Measurements from ENCODE around the gene MRPS2. TPM values are rescaled to one million over a fixed set of nuclear protein-coding genes. Genes with fewer than 3 reads are reported as not detected.

Gene MRPS2
- total RNA-seq, 2 experiments from 2014 or later, result 34.7 to 38.0 TPM

DNA sequence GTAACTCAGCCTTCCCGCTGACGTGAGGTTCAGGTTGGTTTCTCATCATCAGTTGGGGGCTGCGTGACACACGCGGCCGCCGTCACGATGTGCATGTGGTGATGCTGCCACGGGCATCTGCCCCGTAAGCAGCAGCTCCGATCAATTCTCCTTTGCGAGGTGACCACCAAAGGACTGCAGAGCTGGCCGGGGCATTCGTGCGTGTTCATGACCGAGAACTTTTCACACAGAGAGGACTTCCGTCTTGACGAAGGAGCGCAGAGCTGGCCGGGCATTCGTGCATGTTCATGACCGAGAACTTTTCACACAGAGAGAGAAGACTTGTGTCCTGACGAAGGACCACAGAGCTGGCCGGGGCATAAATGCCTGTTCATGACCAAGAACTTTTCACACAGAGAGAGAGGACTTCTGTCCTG lies 16.9 kb downstream of the MRPS2 start:
- no peaks in the 10 kb centered on the region for H3K36me3 Mint-ChIP-seq
- H3K27ac Mint-ChIP-seq, result no peak overlapping the region
- peaks cover 19% of the 10 kb centered on the region for H3K27me3 Mint-ChIP-seq
- DNase-seq (peak; percentile 22), ATAC-seq (no peak)
- peaks cover 8% of the 10 kb centered on the region for H3K4me1 Mint-ChIP-seq
- CTCF ChIA-PET, result no interaction called here
- H3K4me3 Mint-ChIP-seq, result no peak overlapping the region
- H3K9me3 Mint-ChIP-seq (ENCODE audit: low read depth), result no peaks in the 10 kb centered on the region

DNA sequence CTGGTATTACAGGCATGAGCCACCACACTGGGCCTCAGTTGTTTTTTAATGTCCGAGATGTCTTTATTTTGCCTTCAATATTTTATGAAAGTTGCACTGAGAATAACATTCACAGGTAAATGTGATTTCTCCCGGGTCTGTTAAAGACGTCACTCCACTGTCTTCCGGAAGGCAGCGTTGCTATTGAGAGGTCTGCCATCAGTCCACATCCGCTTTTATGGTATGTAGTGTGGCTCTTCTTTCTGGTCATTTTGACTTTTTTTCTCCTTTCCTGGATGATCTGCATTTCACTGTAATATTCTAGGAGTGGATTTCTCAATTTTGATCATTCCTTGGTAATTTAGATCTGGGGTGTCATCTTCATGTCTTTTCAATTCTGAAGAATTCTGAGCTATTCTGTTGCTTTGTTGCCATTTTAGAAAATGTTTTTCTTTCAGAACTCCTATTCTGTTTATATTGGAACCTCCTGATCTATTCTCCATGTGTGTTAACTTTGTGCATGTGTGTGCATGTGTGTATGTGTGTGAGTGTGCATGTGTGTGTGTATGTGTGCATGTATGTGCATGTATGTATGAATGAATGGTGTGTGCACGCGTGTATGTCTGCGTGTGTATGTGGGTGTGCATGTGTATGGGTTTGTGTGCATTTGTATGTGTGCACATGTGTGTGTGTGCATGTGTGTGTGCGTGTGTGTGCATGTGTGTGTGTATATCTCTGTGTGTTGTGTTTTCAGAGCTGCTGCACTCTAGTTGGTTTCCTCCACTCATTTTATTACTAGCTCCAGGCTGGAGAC lies 18.9 kb downstream of the MRPS2 start:
- DNase-seq (no peak), ATAC-seq (no peak)
- no peak overlapping the region for H3K27ac Mint-ChIP-seq
- H3K36me3 Mint-ChIP-seq, result no peaks in the 10 kb centered on the region
- CTCF ChIA-PET, result no interaction called here
- H3K4me3 Mint-ChIP-seq, result no peak overlapping the region
- peaks cover 19% of the 10 kb centered on the region for H3K27me3 Mint-ChIP-seq
- no peaks in the 10 kb centered on the region for H3K9me3 Mint-ChIP-seq (ENCODE audit: low read depth)
- peaks cover 7% of the 10 kb centered on the region for H3K4me1 Mint-ChIP-seq

DNA sequence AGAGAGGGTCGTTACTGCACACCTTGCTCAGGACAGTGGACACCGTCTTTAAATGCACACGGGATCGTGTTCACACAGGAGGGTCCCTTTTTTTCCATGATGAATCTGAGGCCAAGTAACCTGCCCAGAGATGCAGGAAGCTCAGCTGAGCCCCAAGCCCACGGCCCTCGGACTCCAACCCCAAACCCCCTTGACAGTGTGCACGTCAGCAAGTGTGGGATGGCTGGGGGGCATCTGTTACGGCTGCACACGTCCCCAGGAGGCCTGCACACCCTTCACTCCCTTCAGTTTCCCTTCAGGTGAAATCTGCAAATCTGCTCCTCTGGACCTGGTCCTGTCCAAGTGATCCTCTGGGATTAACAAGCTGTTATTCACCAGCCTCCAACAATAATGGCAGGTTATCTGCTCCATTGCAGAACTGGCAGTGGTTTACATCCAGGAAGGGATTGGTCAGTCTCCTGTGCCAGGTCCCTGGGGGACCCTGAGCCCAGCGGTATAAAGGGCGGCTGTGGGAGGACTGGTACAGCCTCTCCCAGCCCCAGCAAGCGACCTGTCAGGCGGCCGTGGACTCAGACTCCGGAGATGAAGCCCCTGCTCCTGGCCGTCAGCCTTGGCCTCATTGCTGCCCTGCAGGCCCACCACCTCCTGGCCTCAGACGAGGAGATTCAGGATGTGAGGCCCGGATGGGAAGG lies 20.6 kb downstream of the MRPS2 start, which contains the start of gene LCN1:
Gene LCN1, plus strand, starts transcription at position 525 of the 692 bp plus-strand sequence. Its CDS starts 58 bp downstream, at position 583.
- CTCF ChIA-PET, result no interaction called here
- H3K27ac Mint-ChIP-seq, result no peak within 1 kb of the TSS
- ATAC-seq, result no peak
- peaks cover 19% of the 10 kb centered on the region for H3K27me3 Mint-ChIP-seq
- no peaks in the 10 kb centered on the region for H3K9me3 Mint-ChIP-seq (ENCODE audit: low read depth)
- H3K4me3 Mint-ChIP-seq, result no peak within 1 kb of the TSS
- no peaks in the 10 kb centered on the region for H3K36me3 Mint-ChIP-seq
- DNase-seq, result peak; percentile 21
- H3K4me1 Mint-ChIP-seq, result peaks cover 5% of the 10 kb centered on the region

DNA sequence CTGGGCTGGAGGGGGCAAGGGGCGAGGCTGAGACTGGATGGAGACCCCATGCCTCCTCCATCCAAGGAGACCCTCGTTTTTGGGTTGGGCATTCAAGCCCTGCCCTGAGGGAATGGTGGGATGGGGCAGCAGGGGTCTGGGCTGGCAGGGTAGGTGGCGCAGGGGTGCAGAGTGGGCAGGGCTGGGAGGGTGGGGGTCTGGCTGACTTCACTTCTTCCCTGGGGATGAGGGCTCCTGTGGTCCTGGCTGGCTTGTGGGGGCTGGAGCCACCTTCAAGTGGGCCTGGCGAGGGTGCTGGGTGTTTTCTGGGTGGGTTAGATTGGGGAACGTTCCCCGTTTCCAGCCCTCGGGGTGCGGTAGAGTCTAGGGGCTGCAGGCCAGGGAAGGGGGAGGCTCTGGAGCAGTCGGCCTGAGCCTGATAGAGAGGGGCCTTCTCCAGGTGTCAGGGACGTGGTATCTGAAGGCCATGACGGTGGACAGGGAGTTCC lies 21.2 kb downstream of the MRPS2 start:
- Mint-ChIP-seq H3K36me3 (no peaks in the 10 kb centered on the region), H3K27me3 (peaks cover 19% of the 10 kb centered on the region), H3K4me1 (no peaks in the 10 kb centered on the region), H3K4me3 (no peak overlapping the region), H3K27ac (no peak overlapping the region), H3K9me3 (ENCODE audit: low read depth) (no peaks in the 10 kb centered on the region)
- ATAC-seq (no peak), DNase-seq (peak; percentile 19)
- CTCF ChIA-PET, result no interaction called here

DNA sequence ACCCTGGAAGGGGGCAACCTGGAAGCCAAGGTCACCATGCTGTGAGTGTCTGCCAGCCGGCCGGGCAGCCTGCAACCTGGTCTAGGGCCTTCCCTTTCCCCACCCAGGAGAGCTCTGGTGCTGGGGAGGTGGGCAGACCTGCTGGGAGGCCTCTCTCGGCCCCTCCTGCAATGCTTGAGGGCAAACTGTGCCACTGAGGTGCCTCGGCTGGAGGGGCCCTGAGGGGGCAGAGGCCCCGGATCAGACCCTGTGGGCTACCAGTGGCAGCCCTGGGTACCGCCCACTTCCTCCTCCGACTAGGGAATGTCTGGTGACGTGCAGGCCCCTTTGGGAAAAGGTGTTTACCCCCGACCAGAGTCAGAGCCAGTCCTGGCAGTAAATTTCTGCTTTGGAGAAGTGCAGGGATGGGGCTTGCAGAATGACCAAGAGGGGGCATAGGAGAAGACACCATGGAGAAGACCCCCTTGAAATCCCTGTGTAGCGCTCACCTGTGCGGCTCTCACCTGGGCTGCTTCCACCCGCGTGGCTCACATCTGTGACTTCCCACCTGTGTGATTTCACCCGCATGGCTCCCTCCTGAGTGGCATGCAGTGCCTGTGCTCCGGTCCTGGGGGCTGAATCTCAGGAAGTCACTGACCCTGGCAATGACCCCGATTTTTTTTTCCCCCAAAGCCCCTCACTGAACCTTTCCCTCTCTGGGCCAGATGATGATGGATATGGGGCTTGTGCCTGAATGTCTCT lies 21.8 kb downstream of the MRPS2 start:
- Mint-ChIP-seq H3K4me3 (no peak overlapping the region), H3K27ac (no peak overlapping the region), H3K36me3 (no peaks in the 10 kb centered on the region), H3K4me1 (no peaks in the 10 kb centered on the region), H3K9me3 (ENCODE audit: low read depth) (no peaks in the 10 kb centered on the region), H3K27me3 (peaks cover 18% of the 10 kb centered on the region)
- ATAC-seq, result no peak
- DNase-seq, result peak; percentile 38
- CTCF ChIA-PET, result no interaction called here

DNA sequence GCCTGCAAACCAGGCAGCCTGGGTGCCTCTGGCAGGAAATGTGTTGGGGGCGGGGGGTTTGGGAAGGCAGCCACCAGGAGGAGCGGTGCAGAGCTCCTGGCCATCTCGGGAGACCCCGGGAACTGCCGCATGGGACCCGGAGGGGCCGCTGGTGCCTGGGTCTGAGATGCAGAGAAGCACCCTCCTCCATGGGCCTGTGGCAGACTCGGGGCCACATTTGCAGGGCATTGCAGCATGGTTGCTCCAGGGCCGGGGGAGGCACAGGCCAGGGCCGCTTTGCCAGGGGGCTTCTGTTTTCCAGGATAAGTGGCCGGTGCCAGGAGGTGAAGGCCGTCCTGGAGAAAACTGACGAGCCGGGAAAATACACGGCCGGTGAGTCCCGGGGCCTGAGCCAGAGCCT lies 22.4 kb downstream of the MRPS2 start:
- Mint-ChIP-seq H3K9me3 (ENCODE audit: low read depth) (no peaks in the 10 kb centered on the region), H3K27me3 (peaks cover 14% of the 10 kb centered on the region), H3K27ac (no peak overlapping the region), H3K4me3 (no peak overlapping the region), H3K4me1 (no peaks in the 10 kb centered on the region), H3K36me3 (no peaks in the 10 kb centered on the region)
- DNase-seq, result peak; percentile 18
- no peak for ATAC-seq
- CTCF ChIA-PET, result no interaction called here

DNA sequence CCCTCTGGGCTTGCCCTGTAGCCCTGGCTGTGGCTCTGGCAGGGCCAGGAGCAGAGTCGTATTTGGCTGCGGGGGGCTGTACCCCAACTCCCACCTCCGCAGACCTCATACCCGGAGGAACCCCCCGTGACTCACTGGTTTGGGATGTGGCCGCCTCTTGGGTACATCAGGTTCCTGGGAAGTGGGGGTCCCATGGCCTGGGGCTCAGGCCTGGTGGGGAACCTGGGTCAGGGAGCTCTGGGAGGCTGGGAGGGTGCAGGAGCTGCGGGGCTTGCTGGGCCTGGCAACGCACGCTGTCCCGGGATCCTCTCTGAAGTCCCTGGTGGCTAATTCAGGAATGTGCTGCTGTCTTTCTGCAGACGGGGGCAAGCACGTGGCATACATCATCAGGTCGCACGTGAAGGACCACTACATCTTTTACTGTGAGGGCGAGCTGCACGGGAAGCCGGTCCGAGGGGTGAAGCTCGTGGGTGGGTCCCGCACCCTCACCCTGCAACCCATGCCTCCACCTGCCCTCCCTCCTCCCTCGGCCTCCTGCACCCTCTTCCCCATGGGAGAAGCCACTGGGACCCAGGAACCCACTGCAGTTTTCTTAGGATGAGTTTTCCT lies 23.1 kb downstream of the MRPS2 start:
- Mint-ChIP-seq H3K4me3 (no peak overlapping the region), H3K27ac (no peak overlapping the region), H3K9me3 (ENCODE audit: low read depth) (no peaks in the 10 kb centered on the region), H3K27me3 (peaks cover 8% of the 10 kb centered on the region), H3K36me3 (no peaks in the 10 kb centered on the region), H3K4me1 (peaks cover 5% of the 10 kb centered on the region)
- CTCF ChIA-PET, result no interaction called here
- peak; percentile 21 for DNase-seq
- ATAC-seq, result no peak

DNA sequence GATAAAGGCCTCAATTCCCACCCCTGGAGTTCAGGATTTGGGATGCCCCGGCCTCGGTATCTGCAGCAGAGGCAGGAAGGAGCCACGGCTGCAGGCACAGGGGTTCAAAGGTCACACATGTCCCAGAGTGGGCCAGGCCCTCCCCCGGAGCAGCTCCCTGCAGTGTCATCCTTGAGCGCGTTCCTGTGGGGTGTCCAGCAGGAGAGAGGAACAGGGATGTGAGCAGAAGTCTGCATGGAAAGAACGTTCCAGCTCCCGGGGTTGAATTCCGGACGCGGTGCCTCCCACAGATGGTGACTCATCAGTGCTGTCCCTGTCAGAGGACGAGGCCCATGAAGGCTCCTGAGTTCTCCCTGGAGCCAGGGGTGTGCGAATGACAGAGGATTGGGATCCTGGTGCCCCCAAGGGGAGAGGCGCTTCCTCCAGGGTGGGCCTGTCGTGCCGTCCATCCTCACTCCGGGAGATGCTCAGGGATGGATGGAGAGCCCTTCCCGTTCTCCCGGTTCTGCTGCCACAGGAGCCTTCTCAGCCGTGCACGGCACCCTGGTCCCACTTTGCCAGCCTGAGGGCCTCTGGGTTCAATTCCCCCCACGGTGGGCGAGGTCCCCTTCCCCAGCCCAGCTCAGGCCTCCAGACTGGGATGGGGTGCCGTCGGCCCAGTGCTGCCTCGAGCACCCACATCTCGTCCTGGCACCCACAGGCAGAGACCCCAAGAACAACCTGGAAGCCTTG lies 23.8 kb downstream of the MRPS2 start:
- Mint-ChIP-seq H3K9me3 (ENCODE audit: low read depth) (no peaks in the 10 kb centered on the region), H3K27ac (no peak overlapping the region), H3K4me1 (peaks cover 8% of the 10 kb centered on the region), H3K4me3 (no peak overlapping the region), H3K36me3 (peaks cover 2% of the 10 kb centered on the region), H3K27me3 (peaks cover 7% of the 10 kb centered on the region)
- ATAC-seq, result no peak
- CTCF ChIA-PET, result no interaction called here
- DNase-seq, result peak; percentile 35

DNA sequence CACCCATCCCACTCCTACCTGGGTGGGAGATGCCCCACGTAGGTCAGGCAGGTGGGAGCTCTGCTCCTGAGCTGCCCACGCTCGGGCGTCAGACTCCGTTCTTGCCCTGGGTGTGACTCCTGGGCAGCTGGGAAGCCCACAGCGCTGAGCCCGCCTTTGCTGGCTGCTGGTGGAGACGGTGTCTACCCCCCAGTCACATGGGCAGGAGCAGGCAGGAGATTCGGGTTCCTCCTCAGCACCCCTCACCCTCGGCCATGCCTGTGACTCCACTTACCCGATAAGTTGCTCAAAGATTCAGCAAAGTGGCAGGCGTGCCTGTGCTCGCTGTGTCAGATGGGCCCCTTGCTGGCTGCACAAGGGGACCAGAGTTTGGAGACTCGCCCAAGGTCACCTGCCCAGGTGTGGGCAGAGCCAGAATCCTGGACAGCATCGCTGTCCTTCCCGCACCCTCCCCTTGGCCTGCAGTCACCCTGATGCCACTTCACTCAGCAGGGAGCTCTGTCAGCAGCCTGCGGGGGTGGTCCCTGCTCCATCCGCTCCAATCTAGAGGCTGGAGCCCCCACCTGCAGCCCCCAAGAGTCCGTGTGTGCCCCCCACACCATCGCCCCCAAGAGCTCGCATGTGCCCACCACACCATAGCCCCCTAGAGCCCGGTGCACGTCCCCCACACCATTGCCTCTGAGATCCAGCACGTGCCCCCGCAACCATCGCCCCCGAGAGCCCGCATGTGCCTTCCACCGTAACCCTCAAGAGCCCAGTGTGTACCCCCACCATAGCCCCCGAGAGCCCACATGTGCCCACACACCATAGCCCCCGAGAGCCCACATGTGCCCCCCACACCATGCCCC lies 25.0 kb downstream of the MRPS2 start:
- DNase-seq (peak; percentile 23), ATAC-seq (no peak)
- peaks cover 4% of the 10 kb centered on the region for H3K36me3 Mint-ChIP-seq
- H3K27me3 Mint-ChIP-seq, result peaks cover 2% of the 10 kb centered on the region
- no peaks in the 10 kb centered on the region for H3K9me3 Mint-ChIP-seq (ENCODE audit: low read depth)
- H3K4me3 Mint-ChIP-seq, result no peak overlapping the region
- no peak overlapping the region for H3K27ac Mint-ChIP-seq
- CTCF ChIA-PET, result no interaction called here
- peaks cover 19% of the 10 kb centered on the region for H3K4me1 Mint-ChIP-seq

DNA sequence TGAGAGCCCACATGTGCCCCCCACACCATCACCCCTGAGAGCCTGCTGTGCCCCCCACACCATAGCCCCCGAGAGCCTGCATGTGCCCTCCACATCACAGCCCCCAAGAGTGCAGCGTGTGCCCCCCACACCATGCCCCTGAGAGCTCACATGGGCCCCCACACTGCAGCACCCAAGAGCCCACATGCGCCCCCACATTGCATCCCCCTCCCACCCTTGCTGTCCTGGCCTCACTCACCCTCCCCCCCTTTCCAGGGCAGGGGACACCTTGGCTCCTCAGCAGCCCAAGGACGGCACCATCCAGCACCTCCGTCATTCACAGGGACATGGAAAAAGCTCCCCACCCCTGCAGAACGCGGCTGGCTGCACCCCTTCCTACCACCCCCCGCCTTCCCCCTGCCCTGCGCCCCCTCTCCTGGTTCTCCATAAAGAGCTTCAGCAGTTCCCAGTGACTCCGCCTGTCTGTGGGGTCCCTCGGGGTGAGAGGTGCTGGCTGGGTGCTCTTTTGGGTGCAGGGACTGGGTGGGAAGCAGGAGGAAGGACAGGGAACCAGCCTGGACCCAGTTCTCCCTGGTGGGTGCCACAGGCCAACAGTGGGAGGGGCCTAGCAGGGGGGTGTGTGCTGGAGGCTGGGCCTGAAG lies 25.7 kb downstream of the MRPS2 start:
- H3K36me3 Mint-ChIP-seq, result peaks cover 4% of the 10 kb centered on the region
- peaks cover 26% of the 10 kb centered on the region for H3K4me1 Mint-ChIP-seq
- no peak for DNase-seq
- CTCF ChIA-PET, result no interaction called here
- H3K27ac Mint-ChIP-seq, result no peak overlapping the region
- H3K9me3 Mint-ChIP-seq (ENCODE audit: low read depth), result no peaks in the 10 kb centered on the region
- peaks cover 2% of the 10 kb centered on the region for H3K27me3 Mint-ChIP-seq
- H3K4me3 Mint-ChIP-seq, result no peak overlapping the region
- no peak for ATAC-seq

DNA sequence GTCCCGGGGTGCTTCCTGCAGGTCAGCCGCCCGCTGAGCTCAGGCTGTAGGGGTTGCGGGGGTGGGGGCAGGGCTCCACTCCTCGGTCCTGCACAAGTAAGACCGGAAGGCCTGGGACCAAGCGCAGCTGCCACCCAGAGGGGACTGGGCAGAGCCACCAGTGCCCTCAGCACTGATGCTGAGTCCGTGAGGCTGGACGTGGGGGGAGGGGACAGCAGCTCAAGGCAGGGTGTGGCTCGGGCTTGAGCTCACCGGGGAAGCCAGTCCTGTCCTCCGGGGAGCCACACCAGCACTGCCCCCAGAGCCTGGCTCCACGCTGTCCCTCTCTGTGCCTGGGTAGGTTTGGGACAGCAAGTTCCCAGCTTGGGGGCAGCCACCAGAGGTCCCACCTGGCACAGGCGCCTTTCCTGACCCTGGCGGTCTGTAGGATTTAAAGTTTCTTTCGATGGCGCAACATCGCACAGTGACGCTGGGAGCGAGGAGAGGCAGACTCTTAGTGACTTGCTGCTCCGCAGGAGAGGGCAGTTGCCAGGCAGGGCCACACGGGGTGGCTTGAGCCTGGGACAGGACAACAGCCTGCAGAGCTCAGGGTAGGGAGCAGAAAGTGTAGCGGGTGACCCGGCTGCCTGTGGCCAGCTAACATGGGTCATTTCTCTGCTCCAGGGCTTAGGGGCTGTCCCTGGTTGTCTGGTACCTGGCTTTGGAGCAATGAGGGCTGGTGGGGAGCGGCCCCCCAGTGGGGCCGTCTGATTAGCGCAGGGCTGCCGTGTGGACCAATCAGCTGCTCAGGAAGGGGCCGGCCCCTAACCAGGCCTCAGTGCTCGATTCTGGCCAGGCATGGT lies 26.5 kb downstream of the MRPS2 start:
- peaks cover 2% of the 10 kb centered on the region for H3K27me3 Mint-ChIP-seq
- no peak overlapping the region for H3K4me3 Mint-ChIP-seq
- no peak overlapping the region for H3K27ac Mint-ChIP-seq
- H3K4me1 Mint-ChIP-seq, result peaks cover 29% of the 10 kb centered on the region
- CTCF ChIA-PET, result no interaction called here
- peak; percentile 36 for DNase-seq
- no peak for ATAC-seq
- H3K36me3 Mint-ChIP-seq, result peaks cover 4% of the 10 kb centered on the region
- H3K9me3 Mint-ChIP-seq (ENCODE audit: low read depth), result no peaks in the 10 kb centered on the region

Data from activated CD8-positive, alpha-beta memory T cell treated with anti-CD3 and anti-CD28 coated beads, Interleukin-2, amount 10 ng/mL, durations not matched to agents 7 days and 5 days (primary cell).